ENCODE data around the gene DPYD.

Gene DPYD

DNA sequence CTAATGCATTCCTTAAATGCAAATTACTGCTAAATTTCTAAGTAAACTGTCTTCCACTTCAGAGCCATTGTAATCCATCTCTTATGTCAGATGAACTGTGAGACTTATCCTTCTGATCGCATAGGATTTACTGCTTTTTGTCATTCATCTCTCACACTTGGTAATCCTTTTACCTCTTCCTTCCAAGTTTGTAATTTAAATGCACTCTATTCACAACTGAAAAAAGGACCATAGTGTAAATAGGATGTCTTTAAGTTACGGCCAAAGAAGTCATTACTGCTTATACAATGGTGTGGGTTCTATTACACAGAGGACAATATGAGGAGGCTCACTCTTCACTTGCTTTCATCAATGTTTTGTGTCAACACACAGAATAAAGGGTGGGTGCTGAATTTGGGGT, 806.0 kb downstream of the DPYD start:
- Histone ChIP-seq H3F3A (ENCODE audit: low read depth) (no peaks in the 10 kb centered on the region), H3K79me2 (ENCODE audit: insufficient read depth, low read length) (no peaks in the 10 kb centered on the region), H4K20me1 (ENCODE audit: insufficient read depth, low read length, poor library complexity, severe bottlenecking) (no peaks in the 10 kb centered on the region), H3K9ac (ENCODE audit: low read depth, low read length, poor library complexity, severe bottlenecking) (no peak overlapping the region), H2AFZ (ENCODE audit: low read length) (no peak overlapping the region), H3K4me3 (ENCODE audit: low read length, poor library complexity, severe bottlenecking) (no peak overlapping the region), H3K9me3 (ENCODE audit: insufficient read depth, low read depth, low read length) (no peaks in the 10 kb centered on the region), H3K4me2 (ENCODE audit: low read depth, low read length, poor library complexity, severe bottlenecking) (no peak overlapping the region), H3K4me1 (ENCODE audit: insufficient read depth, low read length, poor library complexity, severe bottlenecking) (peaks cover 9% of the 10 kb centered on the region), H3K9me2 (replicated peaks; ENCODE audit: low read depth, low read length) (no peaks in the 10 kb centered on the region), H3K27me3 (ENCODE audit: insufficient read depth, low read length, poor library complexity, severe bottlenecking) (no peaks in the 10 kb centered on the region), H3K36me3 (ENCODE audit: insufficient read depth, low read length) (no peaks in the 10 kb centered on the region; the same call in 1 of the 2 replicates)
- no peak for TF ChIP-seq EZH2phosphoT487 (IDR thresholded peaks at IDR 0.05; ENCODE audit: borderline replicate concordance)
- TF ChIP-seq, protein P1, sequence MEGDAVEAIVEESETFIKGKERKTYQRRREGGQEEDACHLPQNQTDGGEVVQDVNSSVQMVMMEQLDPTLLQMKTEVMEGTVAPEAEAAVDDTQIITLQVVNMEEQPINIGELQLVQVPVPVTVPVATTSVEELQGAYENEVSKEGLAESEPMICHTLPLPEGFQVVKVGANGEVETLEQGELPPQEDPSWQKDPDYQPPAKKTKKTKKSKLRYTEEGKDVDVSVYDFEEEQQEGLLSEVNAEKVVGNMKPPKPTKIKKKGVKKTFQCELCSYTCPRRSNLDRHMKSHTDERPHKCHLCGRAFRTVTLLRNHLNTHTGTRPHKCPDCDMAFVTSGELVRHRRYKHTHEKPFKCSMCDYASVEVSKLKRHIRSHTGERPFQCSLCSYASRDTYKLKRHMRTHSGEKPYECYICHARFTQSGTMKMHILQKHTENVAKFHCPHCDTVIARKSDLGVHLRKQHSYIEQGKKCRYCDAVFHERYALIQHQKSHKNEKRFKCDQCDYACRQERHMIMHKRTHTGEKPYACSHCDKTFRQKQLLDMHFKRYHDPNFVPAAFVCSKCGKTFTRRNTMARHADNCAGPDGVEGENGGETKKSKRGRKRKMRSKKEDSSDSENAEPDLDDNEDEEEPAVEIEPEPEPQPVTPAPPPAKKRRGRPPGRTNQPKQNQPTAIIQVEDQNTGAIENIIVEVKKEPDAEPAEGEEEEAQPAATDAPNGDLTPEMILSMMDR (conservative IDR thresholded peaks at IDR 0.05; ENCODE audit: low read length) = no peak

DNA sequence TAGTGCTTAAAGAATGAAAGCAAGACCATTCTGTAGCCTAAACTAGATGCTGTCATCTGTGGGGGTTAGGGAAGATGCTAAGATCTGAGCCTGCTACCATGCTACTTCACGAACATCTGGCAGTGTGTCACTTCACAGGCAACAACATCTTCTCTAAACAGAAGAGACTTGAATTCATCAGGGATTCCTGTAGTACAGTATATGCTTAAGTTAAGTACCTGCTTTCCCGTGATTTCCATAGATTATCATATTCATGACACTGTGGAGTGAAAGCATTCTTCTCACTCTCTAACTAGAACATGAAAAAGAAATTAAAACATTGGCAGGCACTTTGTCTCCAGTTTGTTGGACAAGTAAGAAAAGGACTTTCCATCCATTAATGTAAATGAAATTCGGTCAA, 808.4 kb downstream of the DPYD start:
- Histone ChIP-seq H3K27me3 (ENCODE audit: insufficient read depth, low read length, poor library complexity, severe bottlenecking) (no peaks in the 10 kb centered on the region), H4K20me1 (ENCODE audit: insufficient read depth, low read length, poor library complexity, severe bottlenecking) (no peaks in the 10 kb centered on the region), H3K79me2 (ENCODE audit: insufficient read depth, low read length) (no peaks in the 10 kb centered on the region), H3K9ac (ENCODE audit: low read depth, low read length, poor library complexity, severe bottlenecking) (no peak overlapping the region), H3K36me3 (ENCODE audit: insufficient read depth, low read length) (no peaks in the 10 kb centered on the region; the same call in 1 of the 2 replicates), H3K4me1 (ENCODE audit: insufficient read depth, low read length, poor library complexity, severe bottlenecking) (peaks cover 4% of the 10 kb centered on the region), H3K4me2 (ENCODE audit: low read depth, low read length, poor library complexity, severe bottlenecking) (no peak overlapping the region), H3K9me3 (ENCODE audit: insufficient read depth, low read depth, low read length) (no peaks in the 10 kb centered on the region), H3F3A (ENCODE audit: low read depth) (no peaks in the 10 kb centered on the region), H3K9me2 (replicated peaks; ENCODE audit: low read depth, low read length) (no peaks in the 10 kb centered on the region), H3K4me3 (ENCODE audit: low read length, poor library complexity, severe bottlenecking) (no peak overlapping the region), H2AFZ (ENCODE audit: low read length) (no peak overlapping the region)
- TF ChIP-seq, protein P1 (conservative IDR thresholded peaks at IDR 0.05; ENCODE audit: low read length) = no peak
- no peak for TF ChIP-seq EZH2phosphoT487 (IDR thresholded peaks at IDR 0.05; ENCODE audit: borderline replicate concordance)

DNA sequence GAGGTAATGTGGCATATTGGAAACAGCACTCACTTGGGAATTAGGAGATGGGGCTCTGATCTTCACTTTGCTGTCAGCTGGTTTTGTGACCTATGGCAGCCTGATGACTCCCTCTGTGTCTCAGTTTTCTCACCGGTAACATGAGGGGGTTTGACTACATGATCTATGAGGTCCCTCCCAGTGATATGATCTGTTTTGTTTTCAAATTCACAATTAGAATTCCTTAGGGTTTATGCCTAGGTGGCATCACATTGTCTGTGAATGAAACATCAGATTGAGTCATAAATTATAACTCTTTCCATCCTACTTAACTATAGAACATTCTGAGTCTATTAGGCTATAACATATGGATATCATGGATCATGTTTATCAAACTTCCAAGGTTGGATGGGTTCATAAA, 812.7 kb downstream of the DPYD start:
- no peaks in the 10 kb centered on the region for H3K4me1 ChIP-seq (ENCODE audit: insufficient read depth, low read length, poor library complexity, severe bottlenecking)
- no peaks in the 10 kb centered on the region for H3K9me2 ChIP-seq (replicated peaks; ENCODE audit: low read depth, low read length)
- H4K20me1 ChIP-seq (ENCODE audit: insufficient read depth, low read length, poor library complexity, severe bottlenecking) = no peaks in the 10 kb centered on the region
- H3K36me3 ChIP-seq (ENCODE audit: insufficient read depth, low read length) = no peaks in the 10 kb centered on the region; the same call in 1 of the 2 replicates
- no peak overlapping the region for H2AFZ ChIP-seq (ENCODE audit: low read length)
- no peaks in the 10 kb centered on the region for H3K9me3 ChIP-seq (ENCODE audit: insufficient read depth, low read depth, low read length)
- no peak overlapping the region for H3K4me2 ChIP-seq (ENCODE audit: low read depth, low read length, poor library complexity, severe bottlenecking)
- no peaks in the 10 kb centered on the region for H3F3A ChIP-seq (ENCODE audit: low read depth)
- H3K79me2 ChIP-seq (ENCODE audit: insufficient read depth, low read length) = no peaks in the 10 kb centered on the region
- TF ChIP-seq EZH2phosphoT487 (IDR thresholded peaks at IDR 0.05; ENCODE audit: borderline replicate concordance) = no peak
- TF ChIP-seq, protein P1 (conservative IDR thresholded peaks at IDR 0.05; ENCODE audit: low read length) = no peak
- H3K9ac ChIP-seq (ENCODE audit: low read depth, low read length, poor library complexity, severe bottlenecking) = no peak overlapping the region
- H3K4me3 ChIP-seq (ENCODE audit: low read length, poor library complexity, severe bottlenecking) = no peak overlapping the region
- H3K27me3 ChIP-seq (ENCODE audit: insufficient read depth, low read length, poor library complexity, severe bottlenecking) = no peaks in the 10 kb centered on the region

Data from Loucy (cell line).